ENCODE measurements around the gene AGBL5. TPM values are rescaled to one million over a fixed set of nuclear protein-coding genes. Genes with fewer than 3 reads are reported as not detected.

AGBL5 gene
- total RNA-seq, 1 donor from 2014 or later, result 68.3 TPM

DNA sequence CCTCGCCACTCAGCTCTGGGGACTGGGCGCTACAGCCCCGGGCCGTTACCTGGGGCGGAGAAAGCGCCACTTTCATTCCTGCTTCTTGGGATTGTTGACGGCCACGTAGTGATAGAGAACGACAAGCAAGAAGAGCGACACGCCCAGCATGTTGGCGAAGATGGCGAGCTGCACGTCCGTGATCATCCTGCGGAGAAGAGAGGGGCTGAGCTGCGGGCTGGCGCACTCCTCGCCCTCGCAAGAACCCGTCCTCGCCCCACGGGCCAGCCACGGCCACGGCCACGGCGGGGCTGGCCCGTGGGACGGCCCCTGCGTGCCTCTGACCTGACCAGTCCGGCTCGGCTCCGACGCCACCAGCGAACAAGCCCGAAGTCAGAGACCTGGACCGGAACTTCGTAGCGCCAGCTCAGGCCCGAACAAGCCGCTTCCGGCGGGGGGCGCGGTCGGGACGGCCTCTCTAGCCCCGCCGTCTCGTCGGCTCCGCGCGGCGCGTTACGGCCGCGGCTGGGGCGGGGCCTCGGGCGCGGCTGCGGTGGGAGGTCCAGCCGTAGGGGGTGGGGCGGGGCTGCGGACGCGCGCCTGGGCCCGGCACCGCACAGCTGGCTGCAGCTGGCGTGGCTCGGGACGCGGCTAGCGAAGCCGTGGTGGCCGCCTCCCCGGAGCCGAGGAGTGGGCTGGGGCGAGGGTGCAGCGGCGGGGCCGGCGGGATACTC is 20.0 kb downstream of the AGBL5 start, which contains the start of gene OST4:
OST4 (minus strand) TSS at position 378 of the 713 bp plus-strand sequence.
- Histone ChIP-seq H3K9me3 (ENCODE audit: low read depth) (no peaks in the 10 kb centered on the region), H4K20me1 (ENCODE audit: low read depth) (peaks cover 6% of the 10 kb centered on the region), H3K4me1 (peaks cover 11% of the 10 kb centered on the region), H3K79me2 (ENCODE audit: low read depth) (peaks cover 20% of the 10 kb centered on the region), H3K27ac (no peak within 1 kb of the TSS), H3K4me2 (peak within 1 kb of the TSS; percentile 89), H3F3A (ENCODE audit: low read depth) (peaks cover 28% of the 10 kb centered on the region), H2AFZ (replicated peaks) (peak within 1 kb of the TSS; percentile 38), H3K27me3 (no peaks in the 10 kb centered on the region), H3K9ac (peak within 1 kb of the TSS; percentile 72), H3K36me3 (no peaks in the 10 kb centered on the region), H3K4me3 (peak within 1 kb of the TSS; percentile 62)
- TF ChIP-seq, protein P1, sequence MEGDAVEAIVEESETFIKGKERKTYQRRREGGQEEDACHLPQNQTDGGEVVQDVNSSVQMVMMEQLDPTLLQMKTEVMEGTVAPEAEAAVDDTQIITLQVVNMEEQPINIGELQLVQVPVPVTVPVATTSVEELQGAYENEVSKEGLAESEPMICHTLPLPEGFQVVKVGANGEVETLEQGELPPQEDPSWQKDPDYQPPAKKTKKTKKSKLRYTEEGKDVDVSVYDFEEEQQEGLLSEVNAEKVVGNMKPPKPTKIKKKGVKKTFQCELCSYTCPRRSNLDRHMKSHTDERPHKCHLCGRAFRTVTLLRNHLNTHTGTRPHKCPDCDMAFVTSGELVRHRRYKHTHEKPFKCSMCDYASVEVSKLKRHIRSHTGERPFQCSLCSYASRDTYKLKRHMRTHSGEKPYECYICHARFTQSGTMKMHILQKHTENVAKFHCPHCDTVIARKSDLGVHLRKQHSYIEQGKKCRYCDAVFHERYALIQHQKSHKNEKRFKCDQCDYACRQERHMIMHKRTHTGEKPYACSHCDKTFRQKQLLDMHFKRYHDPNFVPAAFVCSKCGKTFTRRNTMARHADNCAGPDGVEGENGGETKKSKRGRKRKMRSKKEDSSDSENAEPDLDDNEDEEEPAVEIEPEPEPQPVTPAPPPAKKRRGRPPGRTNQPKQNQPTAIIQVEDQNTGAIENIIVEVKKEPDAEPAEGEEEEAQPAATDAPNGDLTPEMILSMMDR (IDR thresholded peaks at IDR 0.05), result no peak
- no peak for TF ChIP-seq EZH2 (IDR thresholded peaks at IDR 0.05)
- TF ChIP-seq EZH2phosphoT487 (IDR thresholded peaks at IDR 0.05), result no peak
- Mint-ChIP-seq H3K27me3 (ENCODE audit: insufficient read depth, low read depth) (peaks cover 2% of the 10 kb centered on the region), H3K9me3 (no peaks in the 10 kb centered on the region), H3K36me3 (peaks cover 27% of the 10 kb centered on the region), H3K4me1 (peaks cover 49% of the 10 kb centered on the region), H3K27ac (peak within 1 kb of the TSS; percentile 98), H3K4me3 (peak within 1 kb of the TSS; percentile 98)
- DNase-seq (ENCODE audit: low spot score), result peak; percentile 98

DNA sequence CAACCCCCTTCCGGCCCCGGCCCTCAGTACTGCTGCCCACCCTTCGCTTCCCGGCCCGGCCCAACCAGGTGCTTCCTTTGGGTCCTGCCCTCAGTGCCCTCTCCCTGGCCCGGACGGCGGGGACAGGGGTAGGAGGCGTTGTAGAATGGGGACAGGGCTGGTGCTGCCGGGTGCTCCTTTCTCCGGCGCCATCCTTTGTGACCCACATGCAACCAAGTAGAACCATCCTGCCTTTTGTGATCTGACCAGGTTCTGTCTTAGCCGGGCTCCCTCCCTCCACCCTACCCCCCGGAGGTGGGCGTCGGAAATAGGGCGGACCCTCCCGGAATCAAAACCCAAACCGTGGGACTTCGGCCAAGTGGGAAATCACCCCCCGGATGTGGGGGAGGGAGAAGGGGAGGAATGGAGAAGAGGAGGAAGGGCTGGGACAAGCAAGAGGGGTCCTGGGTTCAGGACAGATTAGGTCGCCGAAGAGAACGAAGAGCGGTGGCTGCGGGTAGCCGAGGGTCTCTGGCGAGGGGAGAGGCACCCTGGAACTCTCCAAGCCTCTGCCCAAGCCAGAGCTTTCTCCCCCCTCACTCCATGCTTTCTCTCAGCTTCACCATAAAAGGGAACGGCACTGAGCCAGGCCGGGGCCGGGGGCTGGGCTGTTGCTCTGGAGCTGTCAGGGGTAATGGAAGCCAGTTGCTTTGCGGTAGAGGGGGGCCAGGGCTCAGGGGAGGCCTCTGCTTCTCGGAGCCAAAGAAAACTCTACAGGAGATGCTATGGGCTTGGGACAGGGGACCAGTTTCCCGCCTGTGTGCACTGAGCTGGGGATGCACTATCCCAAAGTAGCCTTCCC is 20.7 kb downstream of the AGBL5 start:
- H3F3A ChIP-seq (ENCODE audit: low read depth), result peaks cover 27% of the 10 kb centered on the region
- H3K9me3 ChIP-seq (ENCODE audit: low read depth), result no peaks in the 10 kb centered on the region
- Mint-ChIP-seq H3K4me1 (peaks cover 56% of the 10 kb centered on the region), H3K27ac (no peak overlapping the region), H3K4me3 (peak overlapping the region; percentile 92), H3K27me3 (ENCODE audit: insufficient read depth, low read depth) (peaks cover 2% of the 10 kb centered on the region), H3K9me3 (no peaks in the 10 kb centered on the region), H3K36me3 (peaks cover 27% of the 10 kb centered on the region)
- peak overlapping the region; percentile 62 for H3K4me3 ChIP-seq
- peak overlapping the region; percentile 84 for H3K4me2 ChIP-seq
- H3K27ac ChIP-seq, result no peak overlapping the region
- peaks cover 11% of the 10 kb centered on the region for H3K4me1 ChIP-seq
- H2AFZ ChIP-seq (replicated peaks), result peak overlapping the region; percentile 51
- H3K9ac ChIP-seq, result no peak overlapping the region
- DNase-seq (ENCODE audit: low spot score), result peak; percentile 69
- no peaks in the 10 kb centered on the region for H3K27me3 ChIP-seq
- H4K20me1 ChIP-seq (ENCODE audit: low read depth), result peaks cover 6% of the 10 kb centered on the region
- H3K79me2 ChIP-seq (ENCODE audit: low read depth), result peaks cover 20% of the 10 kb centered on the region
- no peaks in the 10 kb centered on the region for H3K36me3 ChIP-seq
- TF ChIP-seq, protein P1 (IDR thresholded peaks at IDR 0.05), result no peak
- TF ChIP-seq EZH2 (IDR thresholded peaks at IDR 0.05) (no peak), EZH2phosphoT487 (IDR thresholded peaks at IDR 0.05) (no peak)

DNA sequence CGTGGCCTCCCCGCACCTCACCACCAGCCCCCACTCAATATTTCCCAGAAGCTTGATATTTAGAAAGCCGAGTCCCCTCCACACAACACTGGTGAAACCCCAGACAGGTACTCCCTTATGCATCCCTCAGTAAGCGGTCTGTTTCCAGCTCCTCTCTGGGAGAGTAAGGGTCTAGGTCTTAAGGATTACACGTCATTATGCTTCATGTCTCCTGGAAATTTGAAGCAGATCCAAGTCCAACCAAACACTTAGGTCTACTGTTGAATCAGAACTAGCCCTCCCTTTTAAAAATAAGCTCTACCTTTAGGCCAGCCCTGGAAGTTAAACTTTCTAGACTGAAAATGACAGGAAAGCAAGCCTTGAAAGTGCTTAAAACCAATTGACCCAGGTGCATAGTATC is 21.5 kb downstream of the AGBL5 start:
- peaks cover 2% of the 10 kb centered on the region for H3K27me3 Mint-ChIP-seq (ENCODE audit: insufficient read depth, low read depth)
- Histone ChIP-seq H3K27ac (no peak overlapping the region), H3K4me3 (peak overlapping the region; percentile 62), H3K27me3 (no peaks in the 10 kb centered on the region), H3K79me2 (ENCODE audit: low read depth) (peaks cover 20% of the 10 kb centered on the region), H4K20me1 (ENCODE audit: low read depth) (peaks cover 6% of the 10 kb centered on the region), H3K4me1 (peaks cover 11% of the 10 kb centered on the region), H3K9ac (no peak overlapping the region), H2AFZ (replicated peaks) (peak overlapping the region; percentile 51), H3K9me3 (ENCODE audit: low read depth) (no peaks in the 10 kb centered on the region), H3K4me2 (peak overlapping the region; percentile 84), H3F3A (ENCODE audit: low read depth) (peaks cover 27% of the 10 kb centered on the region), H3K36me3 (no peaks in the 10 kb centered on the region)
- peaks cover 22% of the 10 kb centered on the region for H3K36me3 Mint-ChIP-seq
- peaks cover 60% of the 10 kb centered on the region for H3K4me1 Mint-ChIP-seq
- TF ChIP-seq, protein P1 (IDR thresholded peaks at IDR 0.05), result no peak
- no peak for TF ChIP-seq EZH2 (IDR thresholded peaks at IDR 0.05)
- TF ChIP-seq EZH2phosphoT487 (IDR thresholded peaks at IDR 0.05), result no peak
- no peak for DNase-seq (ENCODE audit: low spot score)
- peak overlapping the region; percentile 83 for H3K27ac Mint-ChIP-seq
- peak overlapping the region; percentile 92 for H3K4me3 Mint-ChIP-seq
- H3K9me3 Mint-ChIP-seq, result no peaks in the 10 kb centered on the region

Measured in neural progenitor cell (in vitro differentiated cells).